Activated CD4-positive, alpha-beta T cell treated with anti-CD3 and anti-CD28 coated beads, Interleukin-2, amount 10 ng/mL, durations not matched to agents 24 days and 14 days (primary cell): ENCODE measurements around the gene PRUNE2. TPM values are rescaled to one million over a fixed set of nuclear protein-coding genes. Genes with fewer than 3 reads are reported as not detected.

Experiments
- DNase-seq: peaks from one replicate; pipeline ENCODE4 v3.0.0; 2022
- H3K27ac Mint-ChIP-seq: one replicate; pipeline ENCODE4 v1.8.0; 2022; ENCODE audit warnings: mild to moderate bottlenecking, mixed read lengths
- H3K27me3 Mint-ChIP-seq: one replicate; pipeline ENCODE4 v1.8.0; 2022; ENCODE audit warnings: mixed read lengths
- H3K36me3 Mint-ChIP-seq: one replicate; pipeline ENCODE4 v1.8.0; 2022; ENCODE audit warnings: low read depth, mild to moderate bottlenecking, mixed read lengths
- H3K4me1 Mint-ChIP-seq: one replicate; pipeline ENCODE4 v1.8.0; 2021; ENCODE audit warnings: mixed read lengths
- H3K4me3 Mint-ChIP-seq: one replicate; pipeline ENCODE4 v1.8.0; 2022; ENCODE audit warnings: mild to moderate bottlenecking, moderate library complexity, mixed read lengths
- H3K9me3 Mint-ChIP-seq: one replicate; pipeline ENCODE4 v1.8.0; 2021; ENCODE audit warnings: mixed read lengths
- intact Hi-C: fragments of 100-400 bp; cut with micrococcal nuclease; formaldehyde crosslinking; loops from one replicate; pipeline ENCODE4 v1.15.1; 2023
- total RNA-seq: library from RNA; stranded (reverse); gene quantifications from 2 replicates; pipeline ENCODE4 v1.2.3, GENCODE V29; 2022

PRUNE2 gene
- total RNA-seq, 1 donor from 2014 or later: 0.40 TPM

GRCh38 chr9:76573408-76573807 lies 332.5 kb downstream of the PRUNE2 start:
- H3K27me3 Mint-ChIP-seq: peaks cover 5% of the 10 kb centered on the region
- DNase-seq: no peak
- peaks cover 32% of the 10 kb centered on the region for H3K4me1 Mint-ChIP-seq
- no peak overlapping the region for H3K27ac Mint-ChIP-seq
- intact Hi-C loops: loop anchor here (10.0 kb wide), 1 partner anchor 49 kb away; no protein-coding TSS in a partner anchor
- H3K9me3 Mint-ChIP-seq: peaks cover 14% of the 10 kb centered on the region
- H3K4me3 Mint-ChIP-seq: no peak overlapping the region
- H3K36me3 Mint-ChIP-seq: peaks cover 9% of the 10 kb centered on the region

GRCh38 chr9:76572151-76572550 lies 333.8 kb downstream of the PRUNE2 start:
- H3K27ac Mint-ChIP-seq: no peak overlapping the region

GRCh38 chr9:76571743-76572146 lies 334.2 kb downstream of the PRUNE2 start:
- Mint-ChIP-seq H3K4me1 (peaks cover 26% of the 10 kb centered on the region), H3K4me3 (peak overlapping the region; percentile 63), H3K36me3 (peaks cover 11% of the 10 kb centered on the region), H3K9me3 (peaks cover 19% of the 10 kb centered on the region), H3K27ac (no peak overlapping the region), H3K27me3 (peaks cover 5% of the 10 kb centered on the region)
- intact Hi-C loops: loop anchor here (10.0 kb wide), 1 partner anchor 47 kb away; no protein-coding TSS in a partner anchor
- DNase-seq: peak; percentile 70

More at GRCh38 chr9:76572151-76572550, 333.8 kb downstream of the PRUNE2 start:
- Mint-ChIP-seq H3K4me1 (peaks cover 27% of the 10 kb centered on the region), H3K27me3 (peaks cover 5% of the 10 kb centered on the region), H3K4me3 (no peak overlapping the region), H3K9me3 (peaks cover 19% of the 10 kb centered on the region), H3K36me3 (peaks cover 11% of the 10 kb centered on the region)
- no peak for DNase-seq
- intact Hi-C loops: loop anchor here (10.0 kb wide), 1 partner anchor 47 kb away; no protein-coding TSS in a partner anchor

- H3K4me3 Mint-ChIP-seq: peak overlapping the region; percentile 66
- H3K9me3 Mint-ChIP-seq: peaks cover 19% of the 10 kb centered on the region
- no peak overlapping the region for H3K27ac Mint-ChIP-seq
- DNase-seq: no peak
- peaks cover 11% of the 10 kb centered on the region for H3K36me3 Mint-ChIP-seq
- H3K27me3 Mint-ChIP-seq: peaks cover 5% of the 10 kb centered on the region
- intact Hi-C loops: loop anchor here (10.0 kb wide), 1 partner anchor 46 kb away; no protein-coding TSS in a partner anchor
- peaks cover 23% of the 10 kb centered on the region for H3K4me1 Mint-ChIP-seq
Measured at GRCh38 chr9:76571288-76571687, 334.6 kb downstream of the PRUNE2 start.

- H3K36me3 Mint-ChIP-seq: peaks cover 11% of the 10 kb centered on the region
- H3K4me3 Mint-ChIP-seq: peak overlapping the region; percentile 66
- intact Hi-C loops: loop anchor here (10.0 kb wide), 1 partner anchor 46 kb away; no protein-coding TSS in a partner anchor
- H3K4me1 Mint-ChIP-seq: peaks cover 20% of the 10 kb centered on the region
- no peak for DNase-seq
- peaks cover 19% of the 10 kb centered on the region for H3K9me3 Mint-ChIP-seq
- peak overlapping the region; percentile 14 for H3K27ac Mint-ChIP-seq
- H3K27me3 Mint-ChIP-seq: peaks cover 5% of the 10 kb centered on the region
Measured at GRCh38 chr9:76570826-76571225, 335.1 kb downstream of the PRUNE2 start.

- Mint-ChIP-seq H3K36me3 (peaks cover 11% of the 10 kb centered on the region), H3K9me3 (peaks cover 19% of the 10 kb centered on the region), H3K27ac (no peak overlapping the region), H3K4me3 (no peak overlapping the region), H3K27me3 (peaks cover 5% of the 10 kb centered on the region), H3K4me1 (peaks cover 14% of the 10 kb centered on the region)
- DNase-seq: no peak
- intact Hi-C loops: no loop called here
Measured at GRCh38 chr9:76567086-76567485, 338.8 kb downstream of the PRUNE2 start.

GRCh38 chr9:76564297-76564696 lies 341.6 kb downstream of the PRUNE2 start:
- Mint-ChIP-seq H3K4me1 (peaks cover 8% of the 10 kb centered on the region), H3K27me3 (peaks cover under 1% of the 10 kb centered on the region), H3K27ac (no peak overlapping the region), H3K36me3 (peaks cover 2% of the 10 kb centered on the region), H3K4me3 (no peak overlapping the region), H3K9me3 (peaks cover 6% of the 10 kb centered on the region)
- intact Hi-C loops: loop anchor here (5.0 kb wide), 1 partner anchor 162 kb away; no protein-coding TSS in a partner anchor
- no peak for DNase-seq

GRCh38 chr9:76562511-76562911 lies 343.4 kb downstream of the PRUNE2 start:
- Mint-ChIP-seq H3K9me3 (peaks cover 8% of the 10 kb centered on the region), H3K27ac (peak overlapping the region; percentile 29), H3K4me1 (peaks cover 6% of the 10 kb centered on the region), H3K4me3 (no peak overlapping the region), H3K27me3 (peaks cover 2% of the 10 kb centered on the region), H3K36me3 (no peaks in the 10 kb centered on the region)
- no peak for DNase-seq
- intact Hi-C loops: loop anchor here (1.0 to 5.0 kb wide), 3 partner anchors 14 to 160 kb away; no protein-coding TSS in a partner anchor

GRCh38 chr9:76561900-76562299 lies 344.0 kb downstream of the PRUNE2 start:
- H3K36me3 Mint-ChIP-seq: no peaks in the 10 kb centered on the region
- H3K4me3 Mint-ChIP-seq: no peak overlapping the region
- intact Hi-C loops: loop anchor here (1.0 to 5.0 kb wide), 3 partner anchors 14 to 160 kb away; no protein-coding TSS in a partner anchor

More at GRCh38 chr9:76561900-76562299, 344.0 kb downstream of the PRUNE2 start:
- Mint-ChIP-seq H3K27ac (peak overlapping the region; percentile 7), H3K27me3 (peaks cover 4% of the 10 kb centered on the region), H3K9me3 (peaks cover 5% of the 10 kb centered on the region), H3K4me1 (peaks cover 6% of the 10 kb centered on the region)
- no peak for DNase-seq

Other genes starting within 250 kb of the PRUNE2 start
- gene PCA3, start 141.7 kb downstream of the PRUNE2 start, total RNA-seq: not detected in 2 replicates
- not detected in 2 replicates for gene FOXB2, start 113.5 kb upstream of the PRUNE2 start, total RNA-seq